ENCODE measurements around the gene COL4A1.

COL4A1 gene

GRCh38 chr13:110256126-110256905, 50.6 kb downstream of the COL4A1 start:
- no peak for DNase-seq

GRCh38 chr13:110254751-110255553, 52.0 kb downstream of the COL4A1 start:
- no peak for DNase-seq

- DNase-seq = no peak
Observed at GRCh38 chr13:110254151-110254679, 52.7 kb downstream of the COL4A1 start.

- no peak for DNase-seq
Observed at GRCh38 chr13:110251193-110251819, 55.7 kb downstream of the COL4A1 start.

GRCh38 chr13:110250258-110250891, 56.6 kb downstream of the COL4A1 start:
- no peak for DNase-seq

- DNase-seq = no peak
Observed at GRCh38 chr13:110249326-110249725, 57.6 kb downstream of the COL4A1 start.

GRCh38 chr13:110248449-110249143, 58.4 kb downstream of the COL4A1 start:
- DNase-seq = no peak

- DNase-seq = no peak
Observed at GRCh38 chr13:110246530-110246929, 60.4 kb downstream of the COL4A1 start.

GRCh38 chr13:110245416-110245899, 61.5 kb downstream of the COL4A1 start:
- no peak for DNase-seq

GRCh38 chr13:110244976-110245375, 62.0 kb downstream of the COL4A1 start:
- DNase-seq = no peak

GRCh38 chr13:110244071-110244830, 62.7 kb downstream of the COL4A1 start:
- no peak for DNase-seq

- no peak for DNase-seq
Observed at GRCh38 chr13:110242615-110243014, 64.3 kb downstream of the COL4A1 start.

- no peak for DNase-seq
Observed at GRCh38 chr13:110240943-110241342, 66.0 kb downstream of the COL4A1 start.

GRCh38 chr13:110240352-110240751, 66.6 kb downstream of the COL4A1 start:
- DNase-seq = no peak

- no peak for DNase-seq
Observed at GRCh38 chr13:110239280-110240125, 67.5 kb downstream of the COL4A1 start.

GRCh38 chr13:110238818-110239195, 68.2 kb downstream of the COL4A1 start:
- DNase-seq = no peak

GRCh38 chr13:110237875-110238817, 68.8 kb downstream of the COL4A1 start:
- DNase-seq = no peak

GRCh38 chr13:110236831-110237261, 70.1 kb downstream of the COL4A1 start:
- DNase-seq = no peak

- DNase-seq = no peak
Observed at GRCh38 chr13:110236431-110236830, 70.5 kb downstream of the COL4A1 start.
